ENCODE data around the gene ERC2. TPM values are rescaled to one million over a fixed set of nuclear protein-coding genes. Genes with fewer than 3 reads are reported as not detected.

Gene ERC2
- total and polyA plus RNA-seq, 2 of the 8 experiments (the other 6 are each of a cell fraction or from before 2014, with no cell fraction given) = 16.4 to 22.8 TPM

- Histone ChIP-seq H3K79me1 (ENCODE audit: low read depth, low read length) (no peaks in the 10 kb centered on the region), H2BK20ac (ENCODE audit: low read length) (no peak overlapping the region), H2BK5ac (ENCODE audit: low read depth, low read length) (no peak overlapping the region), H3K4me1 (replicated peaks in 1 of 4; ENCODE audit: control insufficient read depth in 3 of 4, insufficient read depth in 4 of 4, low read length in 3 of 4) (peaks cover 2 to 14% (median 8%) of the 10 kb centered on the region in 4 experiments; a peak in 6 of 7 replicates), H3K18ac (ENCODE audit: extremely low read depth, low read length) (no peak overlapping the region), H4K8ac (ENCODE audit: extremely low read depth, insufficient read depth, low read length) (no peak overlapping the region), H4K91ac (replicated peaks; ENCODE audit: insufficient read length, low read length) (no peak overlapping the region), H3K14ac (ENCODE audit: insufficient read length) (no peak overlapping the region), H4K5ac (ENCODE audit: insufficient read length, low read depth, low read length) (no peak overlapping the region), H2AK5ac (ENCODE audit: low read depth, low read length) (peak overlapping the region; percentile 1; the same call in 1 of the 2 replicates), H3K4me3 (ENCODE audit: extremely low read depth in 1 of 4, insufficient read depth in 2 of 4, low read depth in 3 of 4, low read length in 4 of 4) (no peak overlapping the region), H2BK12ac (ENCODE audit: low read depth, low read length) (peak overlapping the region; percentile 18; the same call in 1 of the 2 replicates), H3K9me3 (ENCODE audit: insufficient read depth in 2 of 2, low read depth in 1 of 2, low read length in 1 of 2) (no peaks in the 10 kb centered on the region), H3K56ac (replicated peaks; ENCODE audit: insufficient read length, low read depth, low read length) (no peak overlapping the region), H4K20me1 (replicated peaks in 1 of 2; ENCODE audit: control insufficient read depth in 1 of 2, insufficient read depth in 2 of 2, low read length in 2 of 2) (no peaks in the 10 kb centered on the region), H3K36me3 (ENCODE audit: control insufficient read depth in 2 of 4, insufficient read depth in 4 of 4, low read length in 3 of 4) (no peaks in the 10 kb centered on the region), H3K4ac (replicated peaks; ENCODE audit: insufficient read length, low read depth, low read length) (no peak overlapping the region), H3K9ac (replicated peaks in 1 of 4; ENCODE audit: extremely low read depth in 1 of 4, low read depth in 3 of 4, low read length in 3 of 4) (no peak overlapping the region), H3K23me2 (ENCODE audit: low read depth, low read length) (no peaks in the 10 kb centered on the region), H3K79me2 (ENCODE audit: control insufficient read depth in 1 of 2, insufficient read depth in 2 of 2, low read length in 2 of 2) (no peaks in the 10 kb centered on the region), H2AFZ (ENCODE audit: low read length) (no peak overlapping the region), H3K27me3 (replicated peaks in 1 of 4; ENCODE audit: control insufficient read depth in 3 of 4, extremely low read depth in 1 of 4, insufficient read depth in 3 of 4, low read length in 3 of 4) (no peaks in the 10 kb centered on the region; a peak in 1 of 7 replicates), H2BK15ac (ENCODE audit: low read length) (no peak overlapping the region), H2BK120ac (replicated peaks; ENCODE audit: low read depth, low read length) (no peak overlapping the region), H3K23ac (ENCODE audit: insufficient read length) (no peak overlapping the region), H3K4me2 (ENCODE audit: insufficient read depth in 1 of 2, low read depth in 2 of 2, low read length in 2 of 2) (no peak overlapping the region), H3K27ac (ENCODE audit: low read depth, low read length) (no peak overlapping the region)
- ChIA-PET CTCF (ENCODE audit: partially characterized antibody) (interaction anchor here (0.7 to 1.1 kb wide), 3 partner anchors 9 to 137 kb away, joined by 3 to 5 read pairs (median 5); no protein-coding TSS in a partner anchor), POLR2A (ENCODE audit: partially characterized antibody) (interaction anchor here (1.2 kb wide), 2 partner anchors 14 to 23 kb away, joined by 3 to 5 read pairs; no protein-coding TSS in a partner anchor)
- 92% methylated on average over 15 of the region's 15 CpGs; no CpG with 5 or more reads in 1 of the 2 experiments for WGBS, 2 experiments (ENCODE audit: extremely low coverage in 1 of 2, insufficient coverage in 1 of 2, insufficient read length in 1 of 2, insufficient replicate concordance in 2 of 2, low coverage in 1 of 2, low lambda C conversion rate in 2 of 2, missing lambda C conversion rate in 1 of 2)
- DNase-seq (ENCODE audit: low read depth in 1 of 2, low spot score in 2 of 2) (no peak), FAIRE-seq (no peak)
- TF ChIP-seq SRF (IDR thresholded peaks at IDR 0.05; ENCODE audit: low read depth, low read length) = no peak
Observed at GRCh38 chr3:55584716-55585368, 883.4 kb downstream of the ERC2 start.

Data from H1 (cell line).